HEK293 (cell line): ENCODE data around the gene PPM1E.
A peak's percentile ranks its signal among the peaks of the same experiment; 100 is the strongest.

Source experiments
- CTCF ChIA-PET: fragments of 350-600 bp; formaldehyde crosslinking; extraction: SDS; loops from one replicate; lab custom pipeline; 2021; ENCODE audit warnings: antibody characterized with exemption; lab: Yijun Ruan, JAX
- POLR2A ChIA-PET: fragments of 300-600 bp; formaldehyde crosslinking; extraction: SDS; loops from one replicate; lab custom pipeline; 2020; ENCODE audit warnings: antibody characterized with exemption, inconsistent platforms; lab: Yijun Ruan, JAX
- H3K27ac ChIP-seq: fragments of 200-500 bp; sonication (Bioruptor generic); 2 replicates; pipeline ENCODE4 v1.5.1; 2014; ENCODE audit warnings: low read depth, low read length, control low read depth, inconsistent platforms; ENCODE audit errors: extremely low read depth
- H3K36me3 ChIP-seq, 2 experiments: fragments of 200-500 bp in 1 of 2; sonication (Bioruptor generic) in 1 of 2; 1 replicate in 1 of 2; 2 replicates in 1 of 2; pipeline ENCODE4 v1.5.1; 2014 to 2017; ENCODE audit warnings: inconsistent platforms in 2 of 2, low read length in 2 of 2; ENCODE audit not compliant: control insufficient read depth in 2 of 2, insufficient read depth in 1 of 2
- H3K4me1 ChIP-seq: fragments of 200-500 bp; sonication (Bioruptor generic); 2 replicates; pipeline ENCODE4 v1.5.1; 2014; ENCODE audit warnings: mild to moderate bottlenecking, low read length, inconsistent platforms; ENCODE audit not compliant: control insufficient read depth, insufficient read depth
- H3K4me3 ChIP-seq: 2 replicates; pipeline ENCODE4 v1.5.1; 2011; ENCODE audit warnings: low read depth, mild to moderate bottlenecking, control low read depth, low read length, moderate library complexity
- H3K9me3 ChIP-seq: fragments of 200-500 bp; sonication (Bioruptor generic); 2 replicates; pipeline ENCODE4 v1.5.1; 2014; ENCODE audit warnings: low read depth, low read length, inconsistent platforms; ENCODE audit not compliant: control insufficient read depth, insufficient read depth
- FEZF1 ChIP-seq: fragments of 450-650 bp; formaldehyde crosslinking; IDR thresholded peaks from 2 replicates; pipeline ENCODE4 v1.5.1; 2016; ENCODE audit warnings: missing biosample characterization, missing genetic modification characterization
- GLI4 ChIP-seq: fragments of 450-650 bp; formaldehyde crosslinking; IDR thresholded peaks from 2 replicates; pipeline ENCODE4 v1.5.1; 2016; ENCODE audit warnings: missing biosample characterization, missing genetic modification characterization
- ZBTB21 ChIP-seq: fragments of 450-650 bp; formaldehyde crosslinking; IDR thresholded peaks from 2 replicates; pipeline ENCODE4 v1.5.1; 2017; ENCODE audit warnings: missing biosample characterization, missing genetic modification characterization
- ZFP69B ChIP-seq: fragments of 450-650 bp; formaldehyde crosslinking; IDR thresholded peaks from 2 replicates; pipeline ENCODE4 v1.5.1; 2016; ENCODE audit warnings: missing biosample characterization, missing genetic modification characterization
- ZNF121 ChIP-seq: fragments of 450-650 bp; formaldehyde crosslinking; IDR thresholded peaks from 2 replicates; pipeline ENCODE4 v1.5.1; 2016; ENCODE audit warnings: missing biosample characterization, missing genetic modification characterization
- ZNF132 ChIP-seq: fragments of 450-650 bp; formaldehyde crosslinking; IDR thresholded peaks from 2 replicates; pipeline ENCODE4 v1.5.1; 2017; ENCODE audit warnings: missing biosample characterization, missing genetic modification characterization, borderline replicate concordance
- ZNF133 ChIP-seq: fragments of 450-650 bp; formaldehyde crosslinking; IDR thresholded peaks from 2 replicates; pipeline ENCODE4 v1.5.1; 2016; ENCODE audit warnings: missing biosample characterization, missing genetic modification characterization
- ZNF174 ChIP-seq: fragments of 450-650 bp; formaldehyde crosslinking; IDR thresholded peaks from 2 replicates; pipeline ENCODE4 v1.5.0; 2017; ENCODE audit warnings: missing biosample characterization, mild to moderate bottlenecking, missing genetic modification characterization
- ZNF324 ChIP-seq: fragments of 450-650 bp; formaldehyde crosslinking; IDR thresholded peaks from 2 replicates; pipeline ENCODE4 v1.5.1; 2016; ENCODE audit warnings: missing biosample characterization, missing genetic modification characterization
- ZNF362 ChIP-seq: fragments of 450-650 bp; formaldehyde crosslinking; IDR thresholded peaks from 2 replicates; pipeline ENCODE4 v1.5.1; 2016; ENCODE audit warnings: missing biosample characterization, missing genetic modification characterization
- ZNF398 ChIP-seq: fragments of 450-650 bp; formaldehyde crosslinking; IDR thresholded peaks from 2 replicates; pipeline ENCODE4 v1.5.1; 2017; ENCODE audit warnings: missing biosample characterization, missing genetic modification characterization
- ZNF473 ChIP-seq: fragments of 450-650 bp; formaldehyde crosslinking; IDR thresholded peaks from 2 replicates; pipeline ENCODE4 v1.5.1; 2017; ENCODE audit warnings: missing biosample characterization, missing genetic modification characterization
- ZNF629 ChIP-seq: fragments of 450-650 bp; formaldehyde crosslinking; IDR thresholded peaks from 2 replicates; pipeline ENCODE4 v1.5.1; 2017; ENCODE audit warnings: missing biosample characterization, missing genetic modification characterization
- ZNF704 ChIP-seq: fragments of 450-650 bp; formaldehyde crosslinking; IDR thresholded peaks from 2 replicates; pipeline ENCODE4 v1.5.1; 2016; ENCODE audit warnings: missing biosample characterization, missing genetic modification characterization
- ZNF792 ChIP-seq: fragments of 450-650 bp; formaldehyde crosslinking; IDR thresholded peaks from 2 replicates; pipeline ENCODE4 v1.5.1; 2016; ENCODE audit warnings: missing biosample characterization, missing genetic modification characterization
- ZNF830 ChIP-seq: fragments of 450-650 bp; IDR thresholded peaks from 2 replicates; pipeline ENCODE4 v1.5.0; 2018; ENCODE audit warnings: missing biosample characterization, missing genetic modification characterization, low read depth, mild to moderate bottlenecking, moderate library complexity
- ZNF843 ChIP-seq: fragments of 450-650 bp; formaldehyde crosslinking; IDR thresholded peaks from 2 replicates; pipeline ENCODE4 v1.5.1; 2016; ENCODE audit warnings: missing biosample characterization, missing genetic modification characterization
- TF ChIP-seq, protein P1 (sequence below): fragments of 450-650 bp; formaldehyde crosslinking; IDR thresholded peaks from 2 replicates; pipeline ENCODE4 v1.5.1; 2016; ENCODE audit warnings: missing biosample characterization, missing genetic modification characterization
- TF ChIP-seq, protein P2 (sequence below): fragments of 450-650 bp; formaldehyde crosslinking; IDR thresholded peaks from 2 replicates; pipeline ENCODE4; 2016; ENCODE audit warnings: missing biosample characterization, missing genetic modification characterization

PPM1E gene

DNA sequence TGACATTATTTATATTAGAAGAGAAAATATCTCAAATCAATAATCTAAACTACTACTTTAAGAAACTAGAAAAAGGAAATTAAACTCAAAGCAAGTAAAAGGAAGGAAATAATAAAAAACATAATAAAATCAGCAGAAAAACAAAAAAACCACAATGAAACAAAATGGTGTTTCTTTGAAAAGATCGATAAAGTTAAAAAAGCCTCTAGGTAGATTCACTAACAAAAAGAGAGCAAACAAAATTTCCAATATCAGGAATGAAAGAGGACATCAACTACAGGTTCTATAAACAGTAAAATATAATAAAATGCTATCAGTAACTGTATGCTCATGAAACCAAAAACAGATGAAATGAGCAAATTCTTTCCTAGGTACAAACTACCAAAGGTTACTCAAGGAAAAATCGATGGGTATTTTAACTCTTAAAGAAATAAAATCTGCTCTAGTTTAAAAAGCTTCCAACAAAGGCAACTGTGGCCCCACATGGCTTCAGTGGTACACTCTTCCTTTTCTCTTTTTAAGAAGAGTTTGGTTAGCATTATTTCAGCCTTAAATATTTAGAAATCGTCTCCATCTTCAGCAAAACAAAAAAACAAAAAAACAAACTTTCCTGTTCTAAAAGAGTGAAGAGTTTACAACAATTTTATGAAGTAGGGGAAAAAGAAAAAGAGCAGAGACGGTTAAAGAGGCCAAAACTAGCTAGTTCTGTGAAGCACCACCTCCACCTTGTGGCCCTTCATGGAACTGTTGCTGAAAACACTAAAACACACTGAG lies 248.9 kb downstream of the PPM1E start (continued):
- TF ChIP-seq, protein P1, sequence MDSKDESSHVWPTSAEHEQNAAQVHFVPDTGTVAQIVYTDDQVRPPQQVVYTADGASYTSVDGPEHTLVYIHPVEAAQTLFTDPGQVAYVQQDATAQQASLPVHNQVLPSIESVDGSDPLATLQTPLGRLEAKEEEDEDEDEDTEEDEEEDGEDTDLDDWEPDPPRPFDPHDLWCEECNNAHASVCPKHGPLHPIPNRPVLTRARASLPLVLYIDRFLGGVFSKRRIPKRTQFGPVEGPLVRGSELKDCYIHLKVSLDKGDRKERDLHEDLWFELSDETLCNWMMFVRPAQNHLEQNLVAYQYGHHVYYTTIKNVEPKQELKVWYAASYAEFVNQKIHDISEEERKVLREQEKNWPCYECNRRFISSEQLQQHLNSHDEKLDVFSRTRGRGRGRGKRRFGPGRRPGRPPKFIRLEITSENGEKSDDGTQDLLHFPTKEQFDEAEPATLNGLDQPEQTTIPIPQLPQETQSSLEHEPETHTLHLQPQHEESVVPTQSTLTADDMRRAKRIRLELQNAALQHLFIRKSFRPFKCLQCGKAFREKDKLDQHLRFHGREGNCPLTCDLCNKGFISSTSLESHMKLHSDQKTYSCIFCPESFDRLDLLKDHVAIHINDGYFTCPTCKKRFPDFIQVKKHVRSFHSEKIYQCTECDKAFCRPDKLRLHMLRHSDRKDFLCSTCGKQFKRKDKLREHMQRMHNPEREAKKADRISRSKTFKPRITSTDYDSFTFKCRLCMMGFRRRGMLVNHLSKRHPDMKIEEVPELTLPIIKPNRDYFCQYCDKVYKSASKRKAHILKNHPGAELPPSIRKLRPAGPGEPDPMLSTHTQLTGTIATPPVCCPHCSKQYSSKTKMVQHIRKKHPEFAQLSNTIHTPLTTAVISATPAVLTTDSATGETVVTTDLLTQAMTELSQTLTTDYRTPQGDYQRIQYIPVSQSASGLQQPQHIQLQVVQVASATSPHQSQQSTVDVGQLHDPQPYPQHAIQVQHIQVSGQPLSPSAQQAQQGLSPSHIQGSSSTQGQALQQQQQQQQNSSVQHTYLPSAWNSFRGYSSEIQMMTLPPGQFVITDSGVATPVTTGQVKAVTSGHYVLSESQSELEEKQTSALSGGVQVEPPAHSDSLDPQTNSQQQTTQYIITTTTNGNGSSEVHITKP (tag by site-specific recombination) = peak; percentile 53; the same call in 1 of the 2 replicates
- TF ChIP-seq ZNF704 (tag by site-specific recombination) (no peak), ZFP69B (tag by site-specific recombination) (peak; percentile 51; the same call in 1 of the 2 replicates), ZBTB21 (tag by site-specific recombination) (no peak), ZNF133 (no peak), FEZF1 (peak; percentile 31; the same call in 1 of the 2 replicates)

- H3K27ac ChIP-seq = no peak overlapping the region
- H3K4me3 ChIP-seq = no peak overlapping the region
- TF ChIP-seq ZNF132 (tag by site-specific recombination) = no peak
- TF ChIP-seq ZNF174 = no peak
- TF ChIP-seq GLI4 = no peak
- TF ChIP-seq ZNF792 = no peak
- TF ChIP-seq ZNF843 = no peak
- TF ChIP-seq ZNF830 (tag by site-specific recombination) = no peak
- TF ChIP-seq ZNF121 (tag by site-specific recombination) = no peak
- TF ChIP-seq ZNF324 (tag by site-specific recombination) = no peak
- no peak for TF ChIP-seq ZNF398 (tag by site-specific recombination)
- no peak for TF ChIP-seq ZNF629 (tag by site-specific recombination)
- TF ChIP-seq, protein P2, sequence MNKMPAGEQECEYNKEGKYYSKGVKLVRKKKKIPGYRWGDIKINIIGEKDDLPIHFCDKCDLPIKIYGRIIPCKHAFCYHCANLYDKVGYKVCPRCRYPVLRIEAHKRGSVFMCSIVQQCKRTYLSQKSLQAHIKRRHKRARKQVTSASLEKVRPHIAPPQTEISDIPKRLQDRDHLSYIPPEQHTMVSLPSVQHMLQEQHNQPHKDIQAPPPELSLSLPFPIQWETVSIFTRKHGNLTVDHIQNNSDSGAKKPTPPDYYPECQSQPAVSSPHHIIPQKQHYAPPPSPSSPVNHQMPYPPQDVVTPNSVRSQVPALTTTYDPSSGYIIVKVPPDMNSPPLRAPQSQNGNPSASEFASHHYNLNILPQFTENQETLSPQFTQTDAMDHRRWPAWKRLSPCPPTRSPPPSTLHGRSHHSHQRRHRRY (tag by site-specific recombination) = no peak
- no peak for TF ChIP-seq ZNF362
- no peak for TF ChIP-seq ZNF473 (tag by site-specific recombination)
- ChIA-PET POLR2A (no interaction called here), CTCF (interaction anchor here (0.9 to 6.9 kb wide), 4 partner anchors 8 to 489 kb away, joined by 3 to 69 read pairs (median 8); no protein-coding TSS in a partner anchor)
- no peaks in the 10 kb centered on the region for H3K9me3 ChIP-seq
- no peaks in the 10 kb centered on the region for H3K4me1 ChIP-seq
- H3K36me3 ChIP-seq = peaks cover 14 to 41% of the 10 kb centered on the region in 2 experiments; a peak in 2 of 3 replicates
Measured at GRCh38 chr17:59007995-59008394, 252.3 kb downstream of the PPM1E start.
